Right cardiac atrium (tissue), 5 donors: ENCODE results near the gene AMACR. TPM values are rescaled to one million over a fixed set of nuclear protein-coding genes. Genes with fewer than 3 reads are reported as not detected.

ENCODE experiments used
- ATAC-seq, 2 donors: fragments of 200-7000 bp; cut with Tn5 transposase; one replicate each; pipeline versions ENCODE4 v1.8.0 to v1.9.1; 2020; ENCODE audit warnings: moderate library complexity in 2 of 2, mild to moderate bottlenecking in 1 of 2
- DNase-seq, 3 donors: peaks; one replicate each; pipeline ENCODE4 v3.0.0-alpha.2; 2020
- H3K27ac ChIP-seq: one replicate; pipeline ENCODE4 v1.5.1; 2013; ENCODE audit warnings: mild to moderate bottlenecking, low read length, control low read depth, moderate library complexity
- H3K27me3 ChIP-seq: one replicate; pipeline ENCODE4 v1.6.1; 2013; ENCODE audit not compliant: control insufficient read depth, insufficient read depth
- H3K4me1 ChIP-seq: one replicate; pipeline ENCODE4 v1.6.1; 2013; ENCODE audit warnings: low read length; ENCODE audit not compliant: control insufficient read depth, insufficient read depth
- H3K4me3 ChIP-seq: one replicate; pipeline ENCODE4 v1.5.1; 2013; ENCODE audit warnings: low read length, control low read depth
- H3K9me3 ChIP-seq: one replicate; pipeline ENCODE4 v1.6.1; 2013; ENCODE audit warnings: low read length; ENCODE audit not compliant: control insufficient read depth
- WGBS: extraction: QIAGEN DNeasy Blood & Tissue Kit; methylation state at CpG from one replicate; pipeline ENCODE4 v1.1.7; 2013; 5-methylcytosine and 5-hydroxymethylcytosine counted together
- intact Hi-C, 4 donors: fragments of 100-400 bp; cut with DNase I; formaldehyde crosslinking; loops; one replicate each; pipeline versions ENCODE4 v1.11.0 to v1.14.0; 2022 to 2023
- long read RNA-seq, 4 donors: library from polyadenylated mRNA; unstranded; transcript quantifications; one replicate each; pipeline ENCODE4 v2.0.0, GENCODE V29; 2020 to 2021
- polyA plus RNA-seq: library from polyadenylated mRNA; stranded (reverse); fragments of 200-250 nt; gene quantifications from one replicate; pipeline ENCODE4 v1.2.3, GENCODE V29; 2013
- total RNA-seq, 4 donors: library from RNA; stranded (reverse); fragmentation: NEBNext Ultra II Directional; extraction: Animal tissue kit (Norgen Biotek cat#: 25700); gene quantifications; one replicate each; pipeline ENCODE4 v1.2.1, GENCODE V29; 2021
- donor health status: healthy with polysubstance abuse.
- donor health status: DM: no; HTN: yes; CAD: no.
- donor health status: DM: no; HTN: no; CAD: no.
- donor health status: DM: no; HTN: yes; CAD: no; lungs with severe emphysema.
- donor health status: DM: yes; HTN: yes; CAD: no.

Gene AMACR
- 10 to 100 TPM in 3 of 4 donors, 1 to 10 TPM in 1; 6.2 to 19.1 (median 11.1) TPM for total RNA-seq
- polyA plus RNA-seq, result 14.6 TPM
- long read RNA-seq, donor 1, full-length matches to known transcripts, result 26 of 26 reads
- long read RNA-seq, donor 1, partial matches to known transcripts, result 0 of 26 reads
- long read RNA-seq, donor 1, other reads (novel, unspliced or antisense), result 0 of 26 reads
- long read RNA-seq, donor 2, full-length matches to known transcripts, result 8 of 8 reads
- long read RNA-seq, donor 2, partial matches to known transcripts, result 0 of 8 reads
- long read RNA-seq, donor 2, other reads (novel, unspliced or antisense), result 0 of 8 reads
- long read RNA-seq, donor 3, full-length matches to known transcripts, result 36 of 38 reads
- long read RNA-seq, donor 3, partial matches to known transcripts, result 0 of 38 reads
- long read RNA-seq, donor 3, other reads (novel, unspliced or antisense), result 2 of 38 reads
- long read RNA-seq, donor 4, full-length matches to known transcripts, result 21 of 21 reads
- long read RNA-seq, donor 4, partial matches to known transcripts, result 0 of 21 reads
- long read RNA-seq, donor 4, other reads (novel, unspliced or antisense), result 0 of 21 reads

DNA sequence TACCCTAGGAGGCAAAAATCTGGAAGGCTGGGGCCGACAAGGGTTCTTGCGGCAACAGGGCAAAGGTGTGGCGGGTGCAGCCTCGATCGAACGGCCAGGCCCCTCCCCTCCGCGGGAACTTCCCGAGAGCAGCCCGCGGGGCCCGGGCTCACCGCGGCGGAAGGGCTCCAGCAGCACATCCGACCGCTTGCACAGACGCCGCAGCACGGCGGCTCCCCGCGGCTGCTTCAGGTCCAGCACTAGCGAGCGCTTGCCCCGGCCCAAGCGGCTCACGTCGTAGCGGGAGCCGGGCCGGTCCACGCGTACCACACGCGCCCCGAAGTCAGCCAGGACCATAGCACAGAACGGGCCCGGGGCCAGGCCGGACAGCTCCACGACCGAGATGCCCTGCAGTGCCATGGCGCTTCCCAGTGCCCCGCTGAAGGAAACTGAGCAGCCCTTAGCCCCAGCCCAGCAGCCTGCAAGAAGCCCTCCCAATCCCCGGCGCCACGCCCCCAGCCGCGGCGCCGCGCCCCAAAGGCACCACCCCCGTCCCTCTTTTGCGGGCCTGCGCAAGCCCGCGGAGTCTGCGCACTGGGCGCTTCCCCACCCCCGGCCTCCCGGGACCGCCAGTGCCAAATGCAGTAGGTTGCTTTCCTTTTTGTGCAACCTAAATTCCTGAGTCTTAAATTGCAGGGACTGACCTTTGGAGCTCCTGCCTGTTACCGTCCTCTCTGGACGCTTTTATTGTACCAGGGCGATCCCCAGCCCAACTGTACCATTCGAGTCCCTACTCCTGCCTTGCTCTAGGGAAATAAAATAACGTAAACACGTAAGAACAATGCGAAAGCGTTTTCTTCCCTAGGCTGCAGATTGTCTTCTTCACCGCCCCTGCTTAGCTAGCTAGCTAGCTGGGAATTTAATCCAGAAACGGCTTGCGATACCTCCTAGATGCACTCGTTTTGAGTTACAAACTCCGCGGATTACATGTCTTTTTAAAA, at the start of gene AMACR:
Gene AMACR, minus strand, starts transcription at position 430 of the 980 bp plus-strand sequence. Its CDS starts 31 bp downstream, at position 399.
- peak; percentile 94 to 98 (median 97) for DNase-seq
- peak within 1 kb of the TSS; percentile 96 for H3K27ac ChIP-seq
- H3K4me3 ChIP-seq, result peak within 1 kb of the TSS; percentile 48
- intact Hi-C loops, result no loop called here
- ATAC-seq, result peak; percentile 99
- WGBS, result under 1% methylated on average over 76 of the region's 76 CpGs
- no peaks in the 10 kb centered on the region for H3K27me3 ChIP-seq
- H3K9me3 ChIP-seq, result no peaks in the 10 kb centered on the region
- peaks cover 4% of the 10 kb centered on the region for H3K4me1 ChIP-seq

DNA sequence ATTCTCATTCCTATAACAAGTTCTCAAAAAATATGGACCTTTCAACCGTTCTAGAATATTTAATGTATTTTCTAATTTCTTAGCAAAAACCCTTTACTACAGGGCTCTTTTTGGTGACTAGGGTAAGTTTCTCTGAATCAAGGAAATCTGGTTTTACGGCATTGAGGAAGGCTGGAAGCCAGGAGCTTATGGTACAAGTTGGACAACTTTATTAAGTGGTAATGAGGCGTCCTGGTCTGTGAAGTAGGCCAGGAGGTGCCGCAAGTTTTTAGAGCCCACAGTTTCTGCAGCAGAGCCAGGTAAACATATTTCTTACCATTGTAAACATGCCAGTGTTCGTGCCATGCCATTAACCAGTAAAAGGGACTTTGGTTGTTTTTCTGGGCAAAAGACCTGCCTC, 49.7 kb upstream of the AMACR start:
- H3K9me3 ChIP-seq, result peaks cover 2% of the 10 kb centered on the region
- WGBS, result 97% methylated on average over 5 of the region's 5 CpGs
- intact Hi-C loops, result no loop called here
- H3K4me1 ChIP-seq, result no peaks in the 10 kb centered on the region
- ATAC-seq (no peak), DNase-seq (no peak)
- no peaks in the 10 kb centered on the region for H3K27me3 ChIP-seq
- H3K27ac ChIP-seq, result no peak overlapping the region
- H3K4me3 ChIP-seq, result no peak overlapping the region

DNA sequence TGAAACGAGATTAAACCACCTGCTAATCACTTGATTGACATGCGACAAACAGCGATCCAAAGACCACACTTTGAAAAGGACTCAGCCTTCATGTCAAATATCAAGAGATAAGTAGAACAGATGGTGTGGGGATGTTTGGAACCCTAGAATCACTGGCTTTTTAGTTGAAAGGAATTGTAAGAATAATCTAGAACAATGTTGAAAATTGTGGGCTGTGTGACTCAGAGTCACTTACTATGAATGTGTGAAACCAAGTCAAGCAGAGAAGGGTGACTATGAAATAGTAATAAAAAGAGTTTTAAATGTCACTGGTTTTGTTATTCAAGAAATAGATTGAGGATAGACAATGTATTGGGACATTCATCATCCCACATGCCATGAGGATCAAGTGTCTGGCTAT, 49.3 kb upstream of the AMACR start:
- H3K27me3 ChIP-seq, result no peaks in the 10 kb centered on the region
- H3K9me3 ChIP-seq, result peaks cover 2% of the 10 kb centered on the region
- no peak overlapping the region for H3K4me3 ChIP-seq
- no peak overlapping the region for H3K27ac ChIP-seq
- intact Hi-C loops, result no loop called here
- ATAC-seq (no peak), DNase-seq (no peak)
- 96% methylated on average over 3 of the region's 3 CpGs for WGBS
- peaks cover 2% of the 10 kb centered on the region for H3K4me1 ChIP-seq

DNA sequence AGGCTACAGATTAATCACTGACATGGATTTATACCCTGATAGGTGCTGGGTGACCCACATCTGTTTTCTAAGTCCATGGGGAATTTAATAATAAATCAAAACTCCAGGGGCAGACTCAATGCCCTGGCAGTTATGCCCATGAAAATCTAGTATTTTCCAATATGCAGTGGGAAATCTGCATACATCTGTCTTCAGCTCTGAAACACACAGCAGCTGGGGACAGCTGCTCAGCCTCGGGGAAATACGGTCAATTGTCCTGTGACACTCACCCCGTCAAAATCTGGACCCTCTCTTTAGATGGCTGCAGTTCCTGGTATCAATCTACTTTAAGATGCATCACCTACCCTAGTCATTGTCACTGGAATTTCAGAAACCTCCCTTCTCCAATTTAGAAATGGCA, 47.8 kb upstream of the AMACR start:
- Histone ChIP-seq H3K27ac (no peak overlapping the region), H3K9me3 (no peaks in the 10 kb centered on the region), H3K4me1 (peaks cover 2% of the 10 kb centered on the region), H3K27me3 (no peaks in the 10 kb centered on the region), H3K4me3 (no peak overlapping the region)
- DNase-seq (no peak), ATAC-seq (no peak)
- WGBS, result 70% methylated on average over 3 of the region's 3 CpGs
- intact Hi-C loops, result no loop called here

DNA sequence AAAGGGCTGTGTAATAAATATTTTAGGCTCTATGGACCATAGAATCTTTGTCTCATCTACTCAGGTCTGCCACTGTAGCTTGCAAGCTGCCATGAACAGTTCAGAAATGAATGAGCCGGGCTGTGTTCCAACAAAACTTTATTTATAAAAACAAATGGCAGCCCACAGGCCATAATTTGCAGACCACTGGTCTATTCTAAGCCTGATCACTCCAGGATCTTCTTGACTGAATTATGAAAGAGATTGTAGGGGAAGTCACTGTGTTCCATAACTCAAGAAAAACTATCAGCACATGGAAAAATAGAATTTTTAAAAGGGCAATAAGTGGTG, 46.5 kb upstream of the AMACR start:
- H3K4me1 ChIP-seq, result peaks cover 2% of the 10 kb centered on the region
- H3K9me3 ChIP-seq, result no peaks in the 10 kb centered on the region
- H3K4me3 ChIP-seq, result no peak overlapping the region
- intact Hi-C loops, result no loop called here
- DNase-seq, result no peak
- H3K27ac ChIP-seq, result no peak overlapping the region
- H3K27me3 ChIP-seq, result no peaks in the 10 kb centered on the region
- 98% methylated on average over 1 of the region's 1 CpG for WGBS
- no peak for ATAC-seq

DNA sequence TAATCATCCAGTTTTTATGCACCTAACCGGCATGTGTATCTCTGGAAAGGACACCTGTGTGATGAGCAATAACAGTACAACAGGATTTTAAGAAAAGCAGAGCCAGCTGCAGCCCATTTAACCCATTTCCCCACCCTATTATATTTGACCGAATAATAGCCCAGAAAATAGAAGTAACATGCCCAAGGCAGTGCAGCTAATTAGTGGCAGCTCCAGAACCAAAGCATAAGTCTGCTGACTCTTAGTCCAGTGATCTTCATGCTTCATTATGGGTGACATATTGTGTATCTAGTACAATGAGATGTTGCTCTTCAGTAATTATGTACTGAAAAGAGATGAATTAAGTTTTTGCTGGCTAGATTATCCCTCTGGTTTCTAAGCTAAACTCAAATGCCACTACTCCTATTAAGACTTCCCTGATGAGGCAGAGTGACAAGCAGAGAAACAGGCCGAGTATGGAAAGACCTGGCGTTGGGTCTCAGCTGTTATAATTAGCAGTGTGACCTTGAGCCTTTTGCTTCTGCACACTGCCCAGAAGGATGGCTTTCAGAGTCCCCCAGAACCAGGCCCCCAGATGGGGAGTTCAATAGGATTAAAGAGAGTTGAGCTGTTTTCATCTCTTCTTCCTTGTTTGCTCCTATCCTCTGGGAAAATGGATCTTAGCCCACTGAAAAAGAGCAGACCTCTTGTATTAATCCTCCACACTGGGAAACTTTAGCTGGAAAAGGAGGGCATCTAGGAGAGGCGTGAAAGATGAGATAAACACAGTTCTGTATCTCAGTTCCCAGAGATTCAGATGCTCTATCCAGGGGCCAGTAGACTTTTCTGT, 45.9 kb upstream of the AMACR start:
- Histone ChIP-seq H3K27ac (peak overlapping the region; percentile 18), H3K9me3 (no peaks in the 10 kb centered on the region), H3K4me1 (peaks cover 2% of the 10 kb centered on the region), H3K27me3 (no peaks in the 10 kb centered on the region), H3K4me3 (no peak overlapping the region)
- intact Hi-C loops, result no loop called here
- peak; percentile 40 to 60 for ATAC-seq
- DNase-seq, result no peak
- 82% methylated on average over 5 of the region's 5 CpGs for WGBS

DNA sequence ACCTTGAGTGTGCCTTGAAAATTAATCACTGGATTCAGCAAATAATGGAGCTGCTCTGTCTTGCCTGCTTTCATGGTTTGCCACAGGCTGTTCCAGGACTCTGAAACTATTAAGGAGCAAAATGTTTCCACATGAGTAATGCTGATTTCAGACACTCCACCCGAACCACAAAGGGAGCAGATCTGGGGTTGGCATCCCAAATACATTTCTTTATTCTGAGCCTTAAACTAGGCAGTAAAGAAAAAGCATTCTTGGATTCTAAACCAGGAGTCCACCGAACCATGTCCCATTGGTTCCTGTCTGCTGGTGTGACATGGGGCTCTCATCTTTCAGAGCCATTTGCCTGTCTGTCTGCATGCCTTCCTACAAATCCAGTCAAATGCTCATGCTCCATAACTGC, 45.3 kb upstream of the AMACR start:
- intact Hi-C loops, result no loop called here

DNA sequence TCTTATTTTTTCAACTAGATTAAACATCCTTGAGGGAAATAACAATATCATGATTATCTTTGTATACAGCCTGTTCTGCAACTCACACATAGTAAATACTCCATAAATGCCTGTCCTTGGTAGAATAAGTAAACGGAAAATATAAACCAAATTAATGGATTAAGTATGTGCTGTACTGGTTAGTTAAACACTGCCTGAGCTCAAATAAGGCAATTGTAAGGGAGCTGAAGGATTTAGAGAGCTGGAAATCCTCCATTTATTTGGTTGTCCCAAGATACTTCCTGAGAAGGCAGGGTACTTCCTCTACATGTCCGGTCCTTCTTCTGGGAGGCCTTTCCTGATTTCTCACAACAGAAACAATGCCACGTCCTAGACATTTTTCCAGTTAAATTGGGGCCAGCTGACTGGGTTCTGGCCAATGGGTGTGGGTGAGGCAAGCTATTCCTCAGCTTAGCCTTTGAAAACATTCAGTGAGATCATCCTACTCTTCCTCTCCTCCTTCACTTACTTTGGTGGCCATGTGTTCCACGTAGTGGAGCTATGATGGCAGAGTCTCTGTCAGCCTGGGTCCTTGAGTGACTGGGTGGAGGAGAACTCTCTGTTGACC, 43.6 kb upstream of the AMACR start:
- H3K9me3 ChIP-seq, result no peaks in the 10 kb centered on the region
- no peak overlapping the region for H3K27ac ChIP-seq
- H3K4me3 ChIP-seq, result no peak overlapping the region
- DNase-seq (no peak), ATAC-seq (no peak)
- H3K27me3 ChIP-seq, result no peaks in the 10 kb centered on the region
- peaks cover 2% of the 10 kb centered on the region for H3K4me1 ChIP-seq
- intact Hi-C loops, result no loop called here
- WGBS, result 77% methylated on average over 4 of the region's 4 CpGs

More for the DNA sequence above, 45.3 kb upstream of the AMACR start:
- ATAC-seq (no peak), DNase-seq (no peak)
- Histone ChIP-seq H3K9me3 (no peaks in the 10 kb centered on the region), H3K27ac (peak overlapping the region; percentile 18), H3K4me1 (peaks cover 2% of the 10 kb centered on the region), H3K27me3 (no peaks in the 10 kb centered on the region), H3K4me3 (no peak overlapping the region)
- 75% methylated on average over 2 of the region's 2 CpGs for WGBS

DNA sequence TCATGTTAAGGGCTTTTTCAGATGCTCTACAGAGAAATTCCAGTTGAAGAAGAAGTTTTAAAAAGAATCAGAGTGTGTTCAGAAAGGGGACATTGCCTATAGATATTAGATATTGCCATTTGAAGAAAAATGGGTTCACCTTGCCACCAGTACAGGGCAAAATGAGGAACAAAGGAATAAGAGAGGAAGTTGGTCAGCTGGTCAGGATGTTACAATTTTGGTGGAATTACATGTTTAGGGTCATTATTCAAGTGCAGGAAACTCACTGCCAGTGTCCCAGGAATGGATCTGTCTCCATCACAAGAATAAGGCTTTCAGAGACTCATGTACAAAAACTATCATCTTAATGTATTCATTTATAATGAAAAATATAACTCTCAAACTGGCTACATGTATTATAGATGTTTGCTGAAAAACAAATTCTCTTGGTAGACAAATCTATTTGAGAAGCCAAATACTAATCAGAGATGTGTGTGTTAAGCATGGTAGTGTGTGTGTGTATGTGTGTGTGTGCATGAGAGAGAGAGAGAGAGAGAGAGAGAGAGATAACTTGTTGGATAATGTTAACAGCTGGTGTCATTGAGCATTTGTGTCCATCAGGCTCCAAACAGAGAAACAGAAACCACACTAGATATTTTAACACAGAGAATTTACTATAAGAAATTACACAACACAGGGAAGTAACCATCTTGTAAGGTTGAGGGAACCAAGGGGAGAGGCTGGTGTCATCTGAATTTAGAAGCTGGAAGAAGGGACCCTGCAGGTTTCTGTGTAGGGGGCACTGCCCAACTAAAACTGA, 40.1 kb upstream of the AMACR start:
- Histone ChIP-seq H3K27me3 (no peaks in the 10 kb centered on the region), H3K4me3 (no peak overlapping the region), H3K27ac (no peak overlapping the region), H3K4me1 (peaks cover 11% of the 10 kb centered on the region), H3K9me3 (no peaks in the 10 kb centered on the region)
- intact Hi-C loops, result no loop called here
- ATAC-seq, result no peak
- DNase-seq, result no peak
